ENCODE measurements around the gene NDE1. TPM values are rescaled to one million over a fixed set of nuclear protein-coding genes. Genes with fewer than 3 reads are reported as not detected.

Gene NDE1, protein sequence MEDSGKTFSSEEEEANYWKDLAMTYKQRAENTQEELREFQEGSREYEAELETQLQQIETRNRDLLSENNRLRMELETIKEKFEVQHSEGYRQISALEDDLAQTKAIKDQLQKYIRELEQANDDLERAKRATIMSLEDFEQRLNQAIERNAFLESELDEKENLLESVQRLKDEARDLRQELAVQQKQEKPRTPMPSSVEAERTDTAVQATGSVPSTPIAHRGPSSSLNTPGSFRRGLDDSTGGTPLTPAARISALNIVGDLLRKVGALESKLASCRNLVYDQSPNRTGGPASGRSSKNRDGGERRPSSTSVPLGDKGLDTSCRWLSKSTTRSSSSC
- polyA plus RNA-seq (2013, experiment 1 of 2), result 20.0 TPM
- polyA plus RNA-seq (2013, experiment 2 of 2), result 21.4 TPM

DNA sequence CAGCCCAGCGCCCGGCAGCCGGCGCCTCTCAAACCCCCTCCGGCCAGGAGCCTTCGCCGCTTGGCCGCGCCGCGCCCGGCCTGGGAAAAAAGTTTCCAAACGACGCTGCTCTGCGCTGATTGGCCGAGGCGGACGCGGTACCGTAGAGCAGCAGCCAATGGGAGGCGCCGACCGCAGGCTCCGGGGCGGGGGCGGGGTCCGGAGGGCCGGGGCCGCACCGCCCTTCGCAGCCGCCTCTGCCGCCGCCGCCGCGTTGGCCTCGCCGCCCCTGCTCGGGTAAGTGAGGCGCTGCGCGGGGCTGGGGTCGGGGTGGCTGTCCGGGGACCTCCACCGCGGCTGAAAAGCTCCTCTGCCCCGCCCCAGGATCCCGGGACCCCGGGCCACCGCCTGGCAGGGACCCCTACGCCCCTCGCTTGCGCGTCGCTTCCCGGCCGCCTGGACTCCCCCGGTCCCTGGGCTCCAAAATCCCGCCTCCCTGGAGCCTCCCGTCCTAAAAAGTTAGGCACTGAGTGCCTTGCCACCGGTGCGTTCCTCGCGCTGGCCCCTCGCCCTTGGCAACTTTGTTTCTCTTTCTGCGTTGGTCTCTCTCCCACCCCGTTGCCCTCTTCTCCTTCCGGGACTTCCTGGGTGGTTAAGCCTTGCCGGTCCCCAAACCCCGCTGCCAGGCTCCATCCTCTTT, at the start of gene NDE1:
Gene NDE1 (plus strand): TSS at position 227 of the 679 bp plus-strand sequence. CDS start 14,534 bp downstream, outside the sequence.
- peaks cover 4% of the 10 kb centered on the region for H3K79me2 ChIP-seq (ENCODE audit: control insufficient read depth, insufficient read depth, low read length)
- no peak within 1 kb of the TSS for H2AK5ac ChIP-seq (ENCODE audit: low read length)
- H3K4me3 ChIP-seq (ENCODE audit: low read length), result peak within 1 kb of the TSS; percentile 83
- H3K79me1 ChIP-seq (ENCODE audit: low read length), result peaks cover 5% of the 10 kb centered on the region
- H3K27me3 ChIP-seq (ENCODE audit: insufficient read depth, low read length, poor library complexity), result no peaks in the 10 kb centered on the region
- no peak within 1 kb of the TSS for H2BK5ac ChIP-seq (ENCODE audit: low read length)
- H3K9ac ChIP-seq (ENCODE audit: low read length), result peak within 1 kb of the TSS; percentile 89
- H3K4ac ChIP-seq (ENCODE audit: low read depth, low read length), result peak within 1 kb of the TSS; percentile 83
- no peak within 1 kb of the TSS for H2BK15ac ChIP-seq (replicated peaks; ENCODE audit: low read depth)
- no CpG with 5 or more reads among the region's 71 CpGs for WGBS (ENCODE audit: extremely low coverage, insufficient coverage, low lambda C conversion rate)
- H3K36me3 ChIP-seq (ENCODE audit: control insufficient read depth, insufficient read depth, low read length), result no peaks in the 10 kb centered on the region
- H2BK120ac ChIP-seq (ENCODE audit: low read depth, low read length), result no peak within 1 kb of the TSS
- peak within 1 kb of the TSS; percentile 82 for H3K27ac ChIP-seq (ENCODE audit: low read depth, low read length)
- peak; percentile 96 for DNase-seq
- H4K8ac ChIP-seq (ENCODE audit: low read depth, low read length), result no peak within 1 kb of the TSS
- H3K18ac ChIP-seq (ENCODE audit: low read length), result peak within 1 kb of the TSS; percentile 72
- peak within 1 kb of the TSS; percentile 77 for H3K4me2 ChIP-seq (ENCODE audit: low read length)
- H3K56ac ChIP-seq (ENCODE audit: low read length), result peak within 1 kb of the TSS; percentile 94
- no peak within 1 kb of the TSS for H4K5ac ChIP-seq (ENCODE audit: low read length)
- H3K23ac ChIP-seq (ENCODE audit: low read length), result no peak within 1 kb of the TSS
- no peaks in the 10 kb centered on the region for H3K4me1 ChIP-seq (ENCODE audit: control insufficient read depth, low read depth, low read length)

DNA sequence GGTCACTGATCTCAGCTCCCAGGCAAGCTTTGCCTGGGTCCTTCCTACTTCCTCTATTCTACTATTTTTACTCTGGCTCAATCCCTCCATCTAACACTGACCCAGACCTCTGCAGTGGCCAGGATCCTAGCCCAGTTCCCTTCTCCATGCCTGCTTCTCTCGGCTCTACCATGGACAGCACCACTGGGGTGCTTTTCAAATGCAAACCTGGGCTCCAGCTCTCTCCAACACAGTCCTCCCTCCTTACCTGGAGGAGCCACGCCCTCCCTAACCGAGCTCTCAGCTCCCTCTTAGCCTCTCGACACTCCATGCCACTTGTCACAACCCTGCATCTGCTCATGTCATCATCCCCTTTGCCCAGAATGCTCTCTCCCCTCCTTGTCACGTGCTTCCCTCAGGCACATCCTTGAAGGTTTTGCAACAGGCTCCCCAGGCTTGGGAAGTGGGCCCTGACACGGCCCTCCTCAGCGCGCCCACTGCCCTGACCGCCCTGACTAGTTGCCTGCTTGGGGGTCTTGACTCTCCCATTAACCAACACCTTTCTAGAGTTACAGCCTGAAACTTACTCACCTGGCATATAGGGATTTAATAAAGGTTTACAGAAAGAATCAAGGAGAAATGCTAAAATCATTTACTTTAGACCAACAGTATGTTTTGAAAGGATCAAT, 48.7 kb upstream of the NDE1 start:
- Histone ChIP-seq H3K23ac (ENCODE audit: low read length) (no peak overlapping the region), H3K56ac (ENCODE audit: low read length) (no peak overlapping the region)

DNA sequence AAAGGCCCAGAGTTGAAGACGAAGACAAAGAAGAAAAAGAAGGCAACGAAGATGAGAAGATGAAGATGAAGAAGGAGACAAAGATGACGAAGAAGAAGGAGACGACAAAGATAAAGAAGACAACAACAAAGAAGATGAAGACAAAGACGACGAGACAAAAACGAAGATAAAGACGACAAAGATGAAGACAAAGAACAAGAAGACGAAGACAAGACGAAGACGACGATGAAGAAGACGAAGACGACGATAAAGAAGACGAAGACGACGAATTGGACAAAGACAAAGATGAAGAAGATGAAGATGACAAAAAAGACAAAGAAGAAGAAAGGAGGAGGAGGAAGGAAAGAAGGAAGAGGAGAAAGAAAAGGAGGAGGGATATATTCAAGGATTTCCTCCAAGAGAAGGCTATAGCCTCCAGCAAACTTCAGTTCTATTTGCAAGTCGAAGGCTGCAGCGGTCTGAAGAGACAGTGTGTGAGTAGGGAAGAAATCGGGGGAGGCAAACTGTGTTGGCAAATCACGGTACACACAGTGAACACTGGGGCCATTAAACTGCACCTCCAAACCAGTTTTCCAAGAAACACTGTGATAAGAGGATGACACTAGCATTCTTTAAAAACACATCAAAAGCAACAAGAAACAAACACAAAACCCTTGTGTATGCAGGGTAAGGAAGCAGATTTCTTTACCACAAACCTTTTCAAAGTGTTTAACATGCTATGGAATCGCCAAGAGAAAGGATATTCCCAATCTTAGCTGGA, 47.6 kb upstream of the NDE1 start:
- Histone ChIP-seq H3K56ac (ENCODE audit: low read length) (no peak overlapping the region), H3K79me2 (ENCODE audit: control insufficient read depth, insufficient read depth, low read length) (no peaks in the 10 kb centered on the region), H3K4ac (ENCODE audit: low read depth, low read length) (no peak overlapping the region), H2BK15ac (replicated peaks; ENCODE audit: low read depth) (no peak overlapping the region), H4K8ac (ENCODE audit: low read depth, low read length) (no peak overlapping the region), H3K9ac (ENCODE audit: low read length) (no peak overlapping the region), H3K4me2 (ENCODE audit: low read length) (no peak overlapping the region), H3K79me1 (ENCODE audit: low read length) (no peaks in the 10 kb centered on the region), H3K4me1 (ENCODE audit: control insufficient read depth, low read depth, low read length) (no peaks in the 10 kb centered on the region), H3K27me3 (ENCODE audit: insufficient read depth, low read length, poor library complexity) (no peaks in the 10 kb centered on the region), H3K18ac (ENCODE audit: low read length) (no peak overlapping the region), H3K23ac (ENCODE audit: low read length) (no peak overlapping the region), H3K27ac (ENCODE audit: low read depth, low read length) (no peak overlapping the region), H3K4me3 (ENCODE audit: low read length) (no peak overlapping the region), H2AK5ac (ENCODE audit: low read length) (no peak overlapping the region), H3K36me3 (ENCODE audit: control insufficient read depth, insufficient read depth, low read length) (peaks cover 12% of the 10 kb centered on the region), H2BK5ac (ENCODE audit: low read length) (no peak overlapping the region), H2BK120ac (ENCODE audit: low read depth, low read length) (no peak overlapping the region), H4K5ac (ENCODE audit: low read length) (no peak overlapping the region)
- no peak for DNase-seq
- WGBS (ENCODE audit: extremely low coverage, insufficient coverage, low lambda C conversion rate), result 100% methylated on average over 12 of the region's 23 CpGs

More for the DNA sequence above, 48.7 kb upstream of the NDE1 start:
- H3K27me3 ChIP-seq (ENCODE audit: insufficient read depth, low read length, poor library complexity), result no peaks in the 10 kb centered on the region
- no peak overlapping the region for H3K9ac ChIP-seq (ENCODE audit: low read length)
- H4K8ac ChIP-seq (ENCODE audit: low read depth, low read length), result no peak overlapping the region
- H3K4me2 ChIP-seq (ENCODE audit: low read length), result no peak overlapping the region
- no peak overlapping the region for H3K4me3 ChIP-seq (ENCODE audit: low read length)
- no peaks in the 10 kb centered on the region for H3K79me1 ChIP-seq (ENCODE audit: low read length)
- H3K4ac ChIP-seq (ENCODE audit: low read depth, low read length), result no peak overlapping the region
- H3K79me2 ChIP-seq (ENCODE audit: control insufficient read depth, insufficient read depth, low read length), result no peaks in the 10 kb centered on the region
- no peaks in the 10 kb centered on the region for H3K4me1 ChIP-seq (ENCODE audit: control insufficient read depth, low read depth, low read length)
- no peak overlapping the region for H2BK120ac ChIP-seq (ENCODE audit: low read depth, low read length)
- no peak overlapping the region for H2AK5ac ChIP-seq (ENCODE audit: low read length)
- no peak overlapping the region for H3K18ac ChIP-seq (ENCODE audit: low read length)
- no peak overlapping the region for H4K5ac ChIP-seq (ENCODE audit: low read length)
- peak; percentile 45 for DNase-seq
- H2BK5ac ChIP-seq (ENCODE audit: low read length), result no peak overlapping the region
- no peak overlapping the region for H2BK15ac ChIP-seq (replicated peaks; ENCODE audit: low read depth)
- no CpG with 5 or more reads among the region's 9 CpGs for WGBS (ENCODE audit: extremely low coverage, insufficient coverage, low lambda C conversion rate)
- peaks cover 12% of the 10 kb centered on the region for H3K36me3 ChIP-seq (ENCODE audit: control insufficient read depth, insufficient read depth, low read length)
- H3K27ac ChIP-seq (ENCODE audit: low read depth, low read length), result no peak overlapping the region

DNA sequence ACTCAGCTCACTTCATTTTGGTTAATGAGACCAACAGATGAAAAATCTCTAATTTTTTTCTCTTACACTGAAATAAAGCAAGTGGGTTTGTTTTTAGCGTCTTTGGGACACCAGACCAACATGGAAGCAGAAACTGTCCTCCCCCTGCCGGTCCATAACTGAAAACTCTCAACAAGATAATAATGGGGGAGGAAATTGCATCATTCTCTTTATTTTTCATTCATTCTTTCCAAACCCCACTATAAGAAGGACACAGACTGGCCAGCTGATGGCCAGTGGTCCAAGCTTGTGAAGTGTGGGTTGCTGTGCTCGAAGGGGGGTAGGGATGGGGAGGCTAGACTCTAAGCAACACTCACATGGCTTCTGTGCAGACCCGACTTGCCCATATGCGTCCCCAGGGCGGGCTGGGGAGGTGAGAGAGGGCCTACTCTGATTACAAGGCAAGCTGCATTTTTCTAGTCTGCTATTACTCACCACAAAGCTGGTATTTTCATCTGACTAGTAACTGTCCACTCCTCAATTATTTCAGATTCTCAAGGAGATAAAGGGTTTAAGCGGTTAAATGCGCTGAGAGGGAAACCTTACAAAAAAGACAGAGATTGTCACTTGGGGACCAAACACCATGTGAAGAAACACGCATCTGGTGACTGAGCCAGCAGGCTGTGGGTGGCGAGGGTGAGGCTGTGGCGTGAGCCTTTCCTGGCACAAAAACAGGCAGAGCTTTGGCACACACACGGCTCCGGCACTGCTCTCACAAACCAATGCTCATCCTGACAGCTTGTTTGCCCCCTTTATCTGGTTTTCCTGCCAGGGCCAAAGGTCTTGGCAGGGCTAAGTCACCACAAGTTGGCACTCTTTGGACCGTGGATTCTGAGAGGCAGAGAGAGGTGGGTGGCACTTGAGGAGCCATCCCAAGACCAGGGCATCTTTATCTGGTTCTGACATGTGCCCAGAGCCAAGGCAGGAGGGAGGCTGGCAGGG, 45.3 kb upstream of the NDE1 start:
- Histone ChIP-seq H3K36me3 (ENCODE audit: control insufficient read depth, insufficient read depth, low read length) (peaks cover 8% of the 10 kb centered on the region), H3K27ac (ENCODE audit: low read depth, low read length) (no peak overlapping the region), H3K4me2 (ENCODE audit: low read length) (no peak overlapping the region), H2BK5ac (ENCODE audit: low read length) (no peak overlapping the region), H3K4me1 (ENCODE audit: control insufficient read depth, low read depth, low read length) (no peaks in the 10 kb centered on the region), H3K4me3 (ENCODE audit: low read length) (no peak overlapping the region), H3K9ac (ENCODE audit: low read length) (no peak overlapping the region), H3K23ac (ENCODE audit: low read length) (no peak overlapping the region), H4K8ac (ENCODE audit: low read depth, low read length) (no peak overlapping the region), H3K4ac (ENCODE audit: low read depth, low read length) (no peak overlapping the region), H4K5ac (ENCODE audit: low read length) (no peak overlapping the region), H3K56ac (ENCODE audit: low read length) (no peak overlapping the region), H2AK5ac (ENCODE audit: low read length) (no peak overlapping the region), H3K18ac (ENCODE audit: low read length) (no peak overlapping the region), H2BK15ac (replicated peaks; ENCODE audit: low read depth) (no peak overlapping the region), H3K79me2 (ENCODE audit: control insufficient read depth, insufficient read depth, low read length) (no peaks in the 10 kb centered on the region), H2BK120ac (ENCODE audit: low read depth, low read length) (no peak overlapping the region), H3K27me3 (ENCODE audit: insufficient read depth, low read length, poor library complexity) (no peaks in the 10 kb centered on the region), H3K79me1 (ENCODE audit: low read length) (no peaks in the 10 kb centered on the region)
- no peak for DNase-seq
- WGBS (ENCODE audit: extremely low coverage, insufficient coverage, low lambda C conversion rate), result no CpG with 5 or more reads among the region's 14 CpGs
